GM12801 (cell line): Measurements from ENCODE around the gene ZNF100.

Source experiments
- TF ChIP-seq, protein P1 (sequence below): IDR thresholded peaks from one replicate; pipeline ENCODE4 v1.5.1; 2011; ENCODE audit warnings: control low read depth; ENCODE audit not compliant: insufficient read length; ENCODE audit errors: extremely low read depth

Gene ZNF100

DNA sequence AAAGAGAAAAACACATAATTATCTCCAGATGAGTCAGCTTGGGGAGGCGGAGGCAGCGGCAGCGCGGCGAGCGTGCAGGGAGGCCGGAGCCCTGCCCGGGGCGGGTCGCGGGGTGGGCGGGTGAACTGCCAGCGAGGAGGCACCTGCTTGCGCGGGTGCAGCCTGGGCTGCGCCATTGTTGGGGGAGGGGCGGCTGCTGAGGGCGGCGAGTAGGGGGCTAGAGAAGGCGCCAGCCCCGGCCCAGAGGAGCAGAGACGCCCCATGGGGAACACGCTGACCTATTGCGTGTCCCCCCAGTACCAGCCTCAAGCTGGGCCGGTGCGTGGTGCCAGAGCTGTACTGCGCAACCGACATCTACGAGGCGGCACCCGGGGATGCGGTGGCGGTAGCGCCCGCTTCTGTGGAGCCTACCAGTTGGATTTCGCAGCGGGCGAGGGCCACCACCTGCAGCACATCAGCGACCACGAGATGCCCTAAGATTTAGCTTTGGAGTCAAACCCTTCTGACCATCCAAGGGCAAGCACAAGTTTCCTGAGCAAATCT lies 16.7 kb downstream of the ZNF100 start:
- TF ChIP-seq, protein P1, sequence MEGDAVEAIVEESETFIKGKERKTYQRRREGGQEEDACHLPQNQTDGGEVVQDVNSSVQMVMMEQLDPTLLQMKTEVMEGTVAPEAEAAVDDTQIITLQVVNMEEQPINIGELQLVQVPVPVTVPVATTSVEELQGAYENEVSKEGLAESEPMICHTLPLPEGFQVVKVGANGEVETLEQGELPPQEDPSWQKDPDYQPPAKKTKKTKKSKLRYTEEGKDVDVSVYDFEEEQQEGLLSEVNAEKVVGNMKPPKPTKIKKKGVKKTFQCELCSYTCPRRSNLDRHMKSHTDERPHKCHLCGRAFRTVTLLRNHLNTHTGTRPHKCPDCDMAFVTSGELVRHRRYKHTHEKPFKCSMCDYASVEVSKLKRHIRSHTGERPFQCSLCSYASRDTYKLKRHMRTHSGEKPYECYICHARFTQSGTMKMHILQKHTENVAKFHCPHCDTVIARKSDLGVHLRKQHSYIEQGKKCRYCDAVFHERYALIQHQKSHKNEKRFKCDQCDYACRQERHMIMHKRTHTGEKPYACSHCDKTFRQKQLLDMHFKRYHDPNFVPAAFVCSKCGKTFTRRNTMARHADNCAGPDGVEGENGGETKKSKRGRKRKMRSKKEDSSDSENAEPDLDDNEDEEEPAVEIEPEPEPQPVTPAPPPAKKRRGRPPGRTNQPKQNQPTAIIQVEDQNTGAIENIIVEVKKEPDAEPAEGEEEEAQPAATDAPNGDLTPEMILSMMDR, result no peak

DNA sequence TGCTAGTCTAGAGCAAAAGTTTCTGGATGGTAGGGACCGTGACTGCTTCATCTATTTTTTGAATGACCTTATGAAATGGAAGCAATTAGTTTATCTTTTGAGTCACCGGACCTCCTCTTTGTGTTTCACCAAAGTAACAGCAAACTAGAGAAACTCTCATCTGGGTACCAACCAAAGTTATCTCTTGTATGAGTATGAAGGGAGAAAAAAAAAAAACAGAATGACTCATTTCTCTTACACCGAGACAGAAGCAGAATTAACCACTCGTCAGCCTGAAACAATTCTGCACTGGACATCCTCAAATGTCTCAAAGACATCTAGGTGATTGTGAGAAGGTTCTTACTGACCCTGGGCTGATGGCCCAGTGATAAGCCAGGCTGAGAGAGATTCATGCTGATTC lies 18.3 kb downstream of the ZNF100 start:
- TF ChIP-seq, protein P1, result no peak

DNA sequence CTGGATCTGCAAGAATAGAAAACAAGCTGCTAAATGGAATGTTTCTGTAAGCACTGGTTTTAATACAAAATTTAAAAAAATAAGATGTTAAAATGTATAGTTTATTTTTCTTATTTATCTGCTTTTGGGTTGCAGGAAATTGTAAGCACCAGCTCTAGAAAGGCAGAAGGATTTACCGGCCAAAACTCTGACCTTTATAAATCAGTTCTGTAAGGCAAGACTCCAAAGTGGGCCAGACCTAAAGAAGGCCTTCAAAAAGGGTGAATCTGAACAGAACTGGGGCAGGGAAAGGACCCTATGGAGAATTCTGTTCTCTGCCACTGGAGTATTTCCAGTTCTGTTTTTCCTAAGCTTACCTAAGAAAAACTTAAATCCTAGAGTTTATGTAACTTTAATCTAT lies 19.3 kb downstream of the ZNF100 start:
- TF ChIP-seq, protein P1, result no peak

- TF ChIP-seq, protein P1, result no peak
Measured at GRCh38 chr19:21740559-21740958, 26.8 kb downstream of the ZNF100 start.

DNA sequence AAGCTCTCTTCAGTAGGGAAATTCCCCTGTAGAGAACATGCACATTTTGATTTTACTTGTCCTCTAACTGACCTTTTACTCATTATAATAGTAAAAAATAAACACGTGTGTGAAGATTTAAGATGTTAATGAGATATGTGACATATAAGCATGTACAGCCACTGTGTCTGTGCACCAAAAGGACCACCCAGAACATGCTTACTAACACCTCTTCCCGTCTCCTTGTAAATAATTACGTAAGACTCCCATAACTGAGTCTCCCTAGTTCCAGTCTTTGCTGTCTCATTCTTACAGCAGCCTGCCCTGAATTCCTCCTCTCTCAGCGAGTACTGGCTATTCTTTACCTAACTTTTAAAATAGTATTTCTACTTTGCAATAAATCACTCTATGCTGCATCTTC lies 53.6 kb downstream of the ZNF100 start:
- TF ChIP-seq, protein P1, result no peak

DNA sequence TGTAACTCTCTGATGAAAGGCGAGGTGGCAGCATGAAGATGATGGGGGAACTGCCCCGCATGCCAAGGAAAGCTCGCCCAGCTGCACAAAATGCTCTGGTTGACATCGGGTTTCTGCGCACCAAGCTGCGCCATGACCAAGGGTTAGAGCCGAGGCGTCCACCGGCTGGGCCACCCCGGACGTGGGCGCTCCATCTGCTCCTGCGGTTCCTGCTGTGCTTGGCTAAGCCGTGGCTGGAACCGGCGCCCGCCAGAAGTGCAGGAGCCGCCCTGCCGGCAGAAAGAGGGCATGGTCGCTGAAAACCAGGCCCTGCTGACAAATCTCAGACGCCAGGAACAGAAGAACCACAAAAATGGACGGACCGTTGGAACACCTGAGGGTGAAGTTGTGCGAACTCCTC lies 57.9 kb downstream of the ZNF100 start:
- TF ChIP-seq, protein P1, result no peak

DNA sequence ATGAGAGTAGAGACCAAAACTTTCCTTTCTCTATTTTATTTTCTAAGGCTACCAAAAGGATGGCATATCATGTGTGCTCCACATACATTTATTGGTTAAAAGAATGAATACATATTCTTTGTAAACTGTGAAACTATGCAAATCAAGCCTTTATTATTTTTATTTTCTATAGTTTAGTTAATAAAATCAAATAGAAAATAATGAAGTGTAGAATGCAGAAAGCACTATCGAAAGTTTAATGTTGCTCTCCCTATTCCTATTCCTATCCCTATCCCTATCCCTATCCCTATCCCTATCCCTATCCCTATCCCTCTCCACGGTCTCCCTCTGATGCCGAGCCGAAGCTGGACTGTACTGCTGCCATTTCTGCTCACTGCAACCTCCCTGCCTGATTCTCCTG lies 60.3 kb downstream of the ZNF100 start:
- TF ChIP-seq, protein P1, result no peak

- TF ChIP-seq, protein P1, result no peak
Measured at GRCh38 chr19:21705393-21705792, 62.0 kb downstream of the ZNF100 start.
